Measurements from ENCODE around the gene RGSL1.

- TF ChIP-seq CTCF (conservative IDR thresholded peaks at IDR 0.05; ENCODE audit: low read depth, low read length) (no peak), EZH2 (IDR thresholded peaks at IDR 0.05; ENCODE audit: borderline replicate concordance, low read depth, low read length, poor library complexity, severe bottlenecking) (no peak)
Observed at GRCh38 chr1:182600745-182601415, 150.9 kb downstream of the RGSL1 start.
